GM12878 (cell line): ENCODE results near the gene PGAP3.

Experiments
- CREB1 ChIP-seq: IDR thresholded peaks from 2 replicates; pipeline ENCODE4 v1.6.1; 2012; ENCODE audit warnings: low read depth, mild to moderate bottlenecking, inconsistent platforms
- JUND ChIP-seq: IDR thresholded peaks from 2 replicates; pipeline ENCODE4 v1.6.1; 2012; ENCODE audit warnings: low read depth, mild to moderate bottlenecking, low read length, improper control_type of control experiment, moderate library complexity
- POLR2AphosphoS5 ChIP-seq: IDR thresholded peaks from 2 replicates; pipeline ENCODE4 v1.6.1; 2011; ENCODE audit warnings: mild to moderate bottlenecking, low read length, inconsistent platforms
- RCOR1 ChIP-seq: conservative IDR thresholded peaks from 2 replicates; pipeline ENCODE4 v1.6.1; 2012; ENCODE audit warnings: low read depth, low read length, improper control_type of control experiment
- RFX5 ChIP-seq: IDR thresholded peaks from 2 replicates; pipeline ENCODE4 v1.6.1; 2011; ENCODE audit warnings: low read depth, low read length, improper control_type of control experiment
- SP1 ChIP-seq: IDR thresholded peaks from one replicate; pipeline ENCODE4 v1.6.1; 2011; ENCODE audit warnings: low read depth, low read length
- SPI1 ChIP-seq: IDR thresholded peaks from 2 replicates; pipeline ENCODE4 v1.6.1; 2011; ENCODE audit warnings: low read depth, mild to moderate bottlenecking, low read length, moderate library complexity, borderline replicate concordance; ENCODE audit not compliant: insufficient read depth
- ZNF384 ChIP-seq: IDR thresholded peaks from 2 replicates; pipeline ENCODE4 v1.6.1; 2012; ENCODE audit warnings: low read depth, mild to moderate bottlenecking, low read length, improper control_type of control experiment, borderline replicate concordance
- TF ChIP-seq, protein P1 (sequence below), 3 experiments: IDR thresholded peaks in 2 of 3; conservative IDR thresholded peaks in 1 of 3; 2 replicates each; pipeline ENCODE4 v1.5.1; 2011; ENCODE audit warnings: low read depth in 3 of 3, low read length in 3 of 3, mild to moderate bottlenecking in 3 of 3, control low read depth in 2 of 3, moderate library complexity in 2 of 3, inconsistent platforms in 1 of 3, mixed read lengths in 1 of 3; ENCODE audit not compliant: control insufficient read depth in 2 of 3, insufficient read depth in 1 of 3; ENCODE audit errors: extremely low read depth in 1 of 3

DNA sequence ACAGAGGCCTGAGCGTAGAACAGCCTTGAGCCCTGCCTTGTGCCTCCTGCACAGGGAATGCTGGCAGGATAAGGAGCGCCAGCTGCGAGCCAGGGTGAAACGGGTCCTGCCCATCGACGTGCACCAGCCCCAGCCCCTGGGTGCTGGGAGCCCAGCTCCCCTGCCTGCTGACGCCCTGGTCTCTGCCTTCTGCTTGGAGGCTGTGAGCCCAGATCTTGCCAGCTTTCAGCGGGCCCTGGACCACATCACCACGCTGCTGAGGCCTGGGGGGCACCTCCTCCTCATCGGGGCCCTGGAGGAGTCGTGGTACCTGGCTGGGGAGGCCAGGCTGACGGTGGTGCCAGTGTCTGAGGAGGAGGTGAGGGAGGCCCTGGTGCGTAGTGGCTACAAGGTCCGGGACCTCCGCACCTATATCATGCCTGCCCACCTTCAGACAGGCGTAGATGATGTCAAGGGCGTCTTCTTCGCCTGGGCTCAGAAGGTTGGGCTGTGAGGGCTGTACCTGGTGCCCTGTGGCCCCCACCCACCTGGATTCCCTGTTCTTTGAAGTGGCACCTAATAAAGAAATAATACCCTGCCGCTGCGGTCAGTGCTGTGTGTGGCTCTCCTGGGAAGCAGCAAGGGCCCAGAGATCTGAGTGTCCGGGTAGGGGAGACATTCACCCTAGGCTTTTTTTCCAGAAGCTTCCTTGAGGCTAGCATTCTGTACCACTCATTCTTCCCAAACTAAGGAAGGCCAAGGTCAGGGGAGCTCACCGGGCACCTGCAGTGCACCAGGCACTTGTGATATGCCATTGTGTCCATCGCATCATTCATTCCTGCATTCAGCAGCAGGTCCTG lies 17.7 kb downstream of the PGAP3 start:
- TF ChIP-seq RFX5 (no peak), JUND (no peak), ZNF384 (no peak), CREB1 (no peak), RCOR1 (no peak), POLR2AphosphoS5 (no peak), SPI1 (no peak), SP1 (no peak)
- TF ChIP-seq, protein P1, sequence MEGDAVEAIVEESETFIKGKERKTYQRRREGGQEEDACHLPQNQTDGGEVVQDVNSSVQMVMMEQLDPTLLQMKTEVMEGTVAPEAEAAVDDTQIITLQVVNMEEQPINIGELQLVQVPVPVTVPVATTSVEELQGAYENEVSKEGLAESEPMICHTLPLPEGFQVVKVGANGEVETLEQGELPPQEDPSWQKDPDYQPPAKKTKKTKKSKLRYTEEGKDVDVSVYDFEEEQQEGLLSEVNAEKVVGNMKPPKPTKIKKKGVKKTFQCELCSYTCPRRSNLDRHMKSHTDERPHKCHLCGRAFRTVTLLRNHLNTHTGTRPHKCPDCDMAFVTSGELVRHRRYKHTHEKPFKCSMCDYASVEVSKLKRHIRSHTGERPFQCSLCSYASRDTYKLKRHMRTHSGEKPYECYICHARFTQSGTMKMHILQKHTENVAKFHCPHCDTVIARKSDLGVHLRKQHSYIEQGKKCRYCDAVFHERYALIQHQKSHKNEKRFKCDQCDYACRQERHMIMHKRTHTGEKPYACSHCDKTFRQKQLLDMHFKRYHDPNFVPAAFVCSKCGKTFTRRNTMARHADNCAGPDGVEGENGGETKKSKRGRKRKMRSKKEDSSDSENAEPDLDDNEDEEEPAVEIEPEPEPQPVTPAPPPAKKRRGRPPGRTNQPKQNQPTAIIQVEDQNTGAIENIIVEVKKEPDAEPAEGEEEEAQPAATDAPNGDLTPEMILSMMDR (IDR thresholded peaks at IDR 0.05 in 2 of 3, conservative IDR thresholded peaks at IDR 0.05 in 1 of 3; ENCODE audit: control insufficient read depth in 2 of 3, extremely low read depth in 1 of 3, insufficient read depth in 1 of 3, low read depth in 3 of 3, low read length in 3 of 3) = no peak
